ENCODE measurements around the gene PDZD4. TPM values are rescaled to one million over a fixed set of nuclear protein-coding genes. Genes with fewer than 3 reads are reported as not detected.

Gene PDZD4
- total RNA-seq, 1 donor from 2014 or later: 23.2 TPM

DNA sequence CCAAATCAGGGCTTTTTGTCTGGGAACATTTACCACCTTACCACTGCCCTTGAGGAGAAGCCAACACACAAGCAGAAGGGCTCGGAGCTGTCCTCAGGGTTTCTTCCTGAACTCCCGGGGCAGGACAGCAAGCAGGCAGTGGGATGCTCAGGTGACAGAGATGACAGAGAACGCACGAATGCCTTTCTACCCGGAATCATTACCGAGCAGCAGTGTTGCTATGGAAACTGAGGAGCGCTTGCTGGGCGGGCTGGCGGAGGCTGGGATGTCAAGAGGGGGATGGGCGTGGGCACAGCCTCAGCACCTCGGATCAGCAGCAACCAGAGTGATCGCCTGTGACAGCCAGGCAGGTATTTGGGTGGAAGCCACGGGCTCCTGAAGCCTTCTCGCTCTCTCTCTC is 18.1 kb downstream of the PDZD4 start:
- H3K4me3 ChIP-seq: no peak overlapping the region
- TF ChIP-seq, protein P1, sequence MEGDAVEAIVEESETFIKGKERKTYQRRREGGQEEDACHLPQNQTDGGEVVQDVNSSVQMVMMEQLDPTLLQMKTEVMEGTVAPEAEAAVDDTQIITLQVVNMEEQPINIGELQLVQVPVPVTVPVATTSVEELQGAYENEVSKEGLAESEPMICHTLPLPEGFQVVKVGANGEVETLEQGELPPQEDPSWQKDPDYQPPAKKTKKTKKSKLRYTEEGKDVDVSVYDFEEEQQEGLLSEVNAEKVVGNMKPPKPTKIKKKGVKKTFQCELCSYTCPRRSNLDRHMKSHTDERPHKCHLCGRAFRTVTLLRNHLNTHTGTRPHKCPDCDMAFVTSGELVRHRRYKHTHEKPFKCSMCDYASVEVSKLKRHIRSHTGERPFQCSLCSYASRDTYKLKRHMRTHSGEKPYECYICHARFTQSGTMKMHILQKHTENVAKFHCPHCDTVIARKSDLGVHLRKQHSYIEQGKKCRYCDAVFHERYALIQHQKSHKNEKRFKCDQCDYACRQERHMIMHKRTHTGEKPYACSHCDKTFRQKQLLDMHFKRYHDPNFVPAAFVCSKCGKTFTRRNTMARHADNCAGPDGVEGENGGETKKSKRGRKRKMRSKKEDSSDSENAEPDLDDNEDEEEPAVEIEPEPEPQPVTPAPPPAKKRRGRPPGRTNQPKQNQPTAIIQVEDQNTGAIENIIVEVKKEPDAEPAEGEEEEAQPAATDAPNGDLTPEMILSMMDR (IDR thresholded peaks at IDR 0.05): no peak
- no peaks in the 10 kb centered on the region for H3K27me3 ChIP-seq
- H3K4me1 ChIP-seq: no peaks in the 10 kb centered on the region
- no peak overlapping the region for H3K27ac ChIP-seq
- intact Hi-C loops (cut with DNase I): no loop called here
- no peaks in the 10 kb centered on the region for H3K9me3 ChIP-seq
- DNase-seq (ENCODE audit: low spot score in 2 of 2): no peak
- no peaks in the 10 kb centered on the region for H3K36me3 ChIP-seq

DNA sequence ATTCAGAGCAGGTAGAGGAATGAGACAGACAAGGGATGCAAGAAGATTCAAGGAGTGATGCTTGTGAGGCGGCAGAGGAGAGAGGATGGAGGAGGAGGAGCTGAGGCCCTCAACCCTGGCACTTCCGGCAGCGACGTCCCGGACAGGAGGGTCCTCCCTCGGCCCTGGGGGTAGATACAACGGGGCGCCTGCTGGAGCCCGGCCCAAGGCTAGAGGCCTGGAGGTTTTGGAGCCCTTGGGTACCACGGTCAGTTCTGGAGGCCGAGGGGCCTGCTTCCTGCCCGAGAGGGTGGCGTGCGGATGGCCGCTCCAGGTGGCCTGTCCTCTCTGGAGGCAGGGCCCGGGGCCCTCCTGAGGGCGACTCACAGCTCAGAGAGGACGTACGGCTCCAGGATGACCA is 22.4 kb downstream of the PDZD4 start:
- H3K9me3 ChIP-seq: no peaks in the 10 kb centered on the region
- no peak overlapping the region for H3K27ac ChIP-seq
- DNase-seq (ENCODE audit: low spot score in 2 of 2): no peak
- no peaks in the 10 kb centered on the region for H3K27me3 ChIP-seq
- H3K4me1 ChIP-seq: no peaks in the 10 kb centered on the region
- TF ChIP-seq, protein P1 (IDR thresholded peaks at IDR 0.05): no peak
- H3K4me3 ChIP-seq: no peak overlapping the region
- H3K36me3 ChIP-seq: no peaks in the 10 kb centered on the region
- intact Hi-C loops (cut with DNase I): no loop called here

DNA sequence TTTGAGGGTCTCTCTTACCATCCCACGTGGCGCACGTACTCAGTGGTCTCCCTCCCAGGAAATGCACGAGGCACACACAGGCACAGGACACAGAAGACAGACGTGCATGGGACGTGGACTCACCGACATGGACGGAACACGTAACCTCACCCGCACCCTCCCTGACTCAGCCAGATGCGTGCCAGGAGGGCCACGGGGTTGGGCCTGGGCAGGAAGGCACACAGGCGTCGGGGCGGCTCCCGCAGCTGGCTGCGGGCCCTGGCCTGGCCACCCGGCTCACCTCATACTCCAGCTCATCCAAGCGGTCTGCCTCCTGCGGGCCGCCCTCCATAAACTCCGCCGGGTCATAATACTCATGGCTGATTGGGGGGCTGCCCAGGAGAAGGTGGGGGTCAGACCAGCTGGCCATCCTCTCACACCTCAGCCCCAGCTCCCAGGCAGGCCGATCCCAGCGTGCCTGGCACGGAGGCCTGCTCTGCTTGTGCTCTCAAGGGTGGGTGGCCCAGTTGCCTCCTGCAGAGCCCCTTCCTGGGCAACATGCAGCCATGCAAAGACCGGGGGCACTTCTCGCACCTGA is 23.3 kb downstream of the PDZD4 start:
- Histone ChIP-seq H3K27me3 (no peaks in the 10 kb centered on the region), H3K4me1 (no peaks in the 10 kb centered on the region), H3K36me3 (no peaks in the 10 kb centered on the region), H3K9me3 (no peaks in the 10 kb centered on the region), H3K4me3 (no peak overlapping the region), H3K27ac (no peak overlapping the region)
- intact Hi-C loops (cut with DNase I): no loop called here
- no peak for DNase-seq (ENCODE audit: low spot score in 2 of 2)
- TF ChIP-seq, protein P1 (IDR thresholded peaks at IDR 0.05): no peak

DNA sequence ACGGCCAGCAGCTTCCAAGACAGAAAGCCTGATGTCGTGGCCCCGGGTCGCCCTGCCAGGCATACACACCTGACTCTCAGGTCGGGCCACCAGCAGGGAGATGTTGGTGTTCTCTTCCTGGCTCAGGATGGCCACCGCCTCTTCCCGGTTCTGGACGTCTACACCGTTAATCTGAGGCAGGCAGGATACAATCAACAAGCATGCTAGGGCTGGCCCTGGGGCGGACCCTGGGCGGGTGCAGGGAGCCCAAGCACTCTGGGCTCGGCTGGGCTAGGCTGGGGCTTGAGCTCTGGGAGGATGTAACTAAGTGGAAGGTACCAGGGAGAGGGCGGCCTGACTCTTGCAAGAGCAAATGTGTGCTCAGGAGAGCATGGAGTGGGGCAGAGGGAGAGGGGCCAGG is 24.9 kb downstream of the PDZD4 start:
- H3K27me3 ChIP-seq: no peaks in the 10 kb centered on the region
- no peak overlapping the region for H3K27ac ChIP-seq
- no peak overlapping the region for H3K4me3 ChIP-seq
- TF ChIP-seq, protein P1 (IDR thresholded peaks at IDR 0.05): no peak
- DNase-seq (ENCODE audit: low spot score in 2 of 2): no peak
- H3K9me3 ChIP-seq: no peaks in the 10 kb centered on the region
- intact Hi-C loops (cut with DNase I): no loop called here
- peaks cover 0 to 3% of the 10 kb centered on the region in 2 donors for H3K4me1 ChIP-seq
- no peaks in the 10 kb centered on the region for H3K36me3 ChIP-seq

DNA sequence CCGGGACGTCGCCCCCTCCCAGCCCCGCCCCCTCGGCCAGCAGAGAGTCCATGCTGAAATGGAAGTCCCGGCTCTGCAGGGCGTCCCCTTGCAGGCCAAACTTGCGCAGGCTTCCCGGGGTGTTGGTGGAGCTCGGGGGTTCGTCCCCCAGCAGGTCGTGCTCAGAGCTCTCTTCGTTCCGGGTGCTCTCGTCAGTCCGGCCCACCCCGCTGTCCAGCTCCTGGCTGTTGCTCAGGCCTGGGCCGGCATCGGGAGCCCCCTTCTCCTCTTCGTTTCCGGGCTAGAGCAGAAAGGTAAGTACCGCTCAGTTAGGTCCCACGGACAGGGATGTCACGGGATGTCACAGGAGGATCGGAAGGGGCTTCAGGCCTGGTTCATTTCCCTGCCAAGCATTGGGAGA is 25.7 kb downstream of the PDZD4 start:
- Histone ChIP-seq H3K36me3 (no peaks in the 10 kb centered on the region), H3K4me3 (no peak overlapping the region), H3K4me1 (peaks cover 0 to 7% of the 10 kb centered on the region in 2 donors), H3K27me3 (no peaks in the 10 kb centered on the region), H3K9me3 (no peaks in the 10 kb centered on the region), H3K27ac (no peak overlapping the region)
- intact Hi-C loops (cut with DNase I): no loop called here
- TF ChIP-seq, protein P1 (IDR thresholded peaks at IDR 0.05): no peak
- DNase-seq (ENCODE audit: low spot score in 2 of 2): no peak

DNA sequence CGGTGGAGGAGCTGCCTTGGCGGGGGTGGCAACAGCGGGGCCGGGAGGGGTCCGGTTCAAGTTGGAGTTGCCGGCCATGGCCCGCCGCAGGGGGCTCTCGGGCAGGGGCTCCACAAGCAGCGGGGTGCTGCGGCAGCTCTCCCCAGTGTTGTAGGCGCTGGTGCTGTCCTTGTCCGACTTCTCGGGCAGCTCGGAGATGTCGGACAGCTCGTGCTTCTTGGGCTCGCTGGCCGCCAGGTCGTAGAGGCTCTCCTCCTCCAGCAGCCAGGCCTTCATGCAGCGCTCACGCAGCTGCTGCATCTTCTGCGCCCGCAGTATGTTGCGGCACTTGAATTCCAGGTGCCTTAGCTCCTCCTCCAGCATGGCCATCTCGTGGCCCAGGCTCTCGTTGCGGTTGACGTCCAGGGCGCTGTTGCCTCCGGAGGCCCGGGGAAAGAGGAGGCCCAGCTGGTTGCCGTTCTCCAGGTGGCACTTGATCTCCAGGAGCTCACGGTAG is 26.2 kb downstream of the PDZD4 start:
- intact Hi-C loops (cut with DNase I): no loop called here
- no peak for DNase-seq (ENCODE audit: low spot score in 2 of 2)
- Histone ChIP-seq H3K27ac (no peak overlapping the region), H3K36me3 (peaks cover 0 to 2% of the 10 kb centered on the region in 2 donors), H3K4me3 (no peak overlapping the region), H3K4me1 (peaks cover 0 to 7% of the 10 kb centered on the region in 2 donors), H3K9me3 (no peaks in the 10 kb centered on the region), H3K27me3 (no peaks in the 10 kb centered on the region)
- TF ChIP-seq, protein P1 (IDR thresholded peaks at IDR 0.05): no peak
